GM12873 (cell line): ENCODE data around the gene CORO1C.

Source experiments
- CTCF ChIP-seq: IDR thresholded peaks from 2 replicates; pipeline ENCODE4 v1.5.1; 2012; ENCODE audit warnings: low read depth, mild to moderate bottlenecking, moderate library complexity, low read length, control low read depth; ENCODE audit not compliant: insufficient read depth; ENCODE audit errors: missing control alignments

Gene CORO1C

GRCh38 chr12:108602976-108603704, 128.2 kb downstream of the CORO1C start:
- TF ChIP-seq CTCF, result no peak

DNA sequence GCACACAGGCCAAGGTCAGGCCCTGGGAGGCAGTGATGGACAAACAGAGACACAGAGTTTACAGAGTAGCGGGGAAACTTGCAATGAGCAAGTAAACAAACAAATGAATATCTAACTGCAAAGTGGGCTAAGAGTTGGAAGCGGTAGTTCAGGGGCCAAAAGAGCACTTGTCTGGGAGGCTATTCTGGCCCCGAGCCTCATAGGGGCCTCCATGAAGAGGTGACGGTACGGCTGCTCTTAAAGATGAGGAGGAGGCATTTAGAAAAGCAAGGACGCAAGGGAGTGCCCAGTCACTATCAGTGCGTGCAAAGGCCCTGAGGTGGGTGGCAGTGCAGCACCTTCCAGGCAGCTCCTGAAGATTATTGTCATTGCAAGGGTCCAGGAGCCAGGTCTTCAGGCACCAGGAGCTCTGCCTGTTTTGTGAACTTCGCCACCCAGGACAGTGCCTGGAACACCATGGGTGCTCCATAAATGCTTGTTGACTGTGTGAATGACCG, 129.1 kb downstream of the CORO1C start:
- TF ChIP-seq CTCF, result no peak

DNA sequence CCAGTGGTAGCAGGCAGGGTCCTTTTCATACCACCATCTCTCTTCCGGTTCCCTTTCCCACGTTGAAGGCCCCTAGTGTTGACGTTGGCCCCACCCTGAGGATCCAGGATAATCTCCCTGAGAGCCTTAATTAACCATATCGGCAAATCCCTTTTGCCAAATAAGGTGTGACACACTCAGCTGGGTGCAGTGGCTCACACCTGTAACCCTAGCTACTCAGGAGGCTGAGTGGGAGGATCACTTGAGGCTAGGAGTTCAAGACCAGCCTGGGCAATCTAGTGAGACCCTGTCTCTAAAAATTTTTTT, 130.7 kb downstream of the CORO1C start:
- no peak for TF ChIP-seq CTCF

DNA sequence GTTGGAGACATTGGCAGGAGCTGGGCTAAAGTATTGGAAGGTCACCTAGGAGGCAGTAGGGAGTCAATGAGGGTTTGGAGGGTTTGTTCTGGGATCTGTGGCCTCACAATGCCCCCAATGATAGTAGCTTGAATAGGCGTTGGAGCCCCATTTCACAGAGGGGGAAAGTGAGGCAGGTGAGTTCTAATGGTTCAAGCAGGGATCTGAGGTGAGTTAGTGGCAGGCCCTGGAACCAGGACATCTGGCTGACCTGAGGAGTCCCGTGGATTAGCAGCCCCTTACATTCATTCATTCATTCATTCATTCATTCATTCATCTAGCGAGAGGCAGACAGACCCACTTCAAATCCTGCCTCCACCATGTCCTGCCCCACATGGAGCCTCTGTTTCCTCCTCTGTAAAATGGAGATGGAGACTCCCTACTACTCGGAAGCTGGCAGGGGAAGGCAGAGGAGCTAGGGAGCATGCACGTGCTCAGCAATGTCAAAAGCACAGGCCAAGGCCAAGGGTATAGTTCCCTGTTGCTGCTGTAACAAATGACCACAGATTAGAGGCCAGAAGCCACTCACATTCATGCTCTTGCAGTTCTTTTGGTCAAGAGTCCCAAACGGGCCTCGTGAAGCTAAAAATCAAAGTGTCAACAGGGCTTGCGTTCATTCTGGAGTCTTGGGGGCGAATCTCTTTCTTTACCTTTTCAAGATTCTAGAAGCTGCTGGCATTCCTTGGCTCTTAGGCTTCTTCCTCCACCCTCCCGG, 131.2 kb downstream of the CORO1C start:
- no peak for TF ChIP-seq CTCF

DNA sequence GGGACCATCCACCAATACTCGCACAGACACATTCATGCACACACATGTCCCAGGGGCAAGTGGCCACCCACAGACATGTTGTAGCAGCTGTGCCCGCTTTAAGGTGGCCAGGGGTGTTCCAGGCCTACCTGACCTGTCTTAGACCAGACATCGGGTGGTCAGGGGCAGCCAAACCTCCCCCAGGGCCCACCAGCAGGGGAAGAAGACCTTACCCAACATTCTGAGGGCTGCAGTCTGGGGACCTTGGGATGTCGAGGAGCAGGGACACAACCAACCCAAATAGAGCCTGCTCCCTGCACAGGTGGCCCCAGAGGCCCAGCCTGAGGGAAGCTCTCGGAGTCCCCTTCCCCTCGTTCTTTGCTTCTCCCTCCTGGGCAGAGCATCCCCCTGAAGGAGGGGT, 131.8 kb downstream of the CORO1C start:
- TF ChIP-seq CTCF, result no peak

DNA sequence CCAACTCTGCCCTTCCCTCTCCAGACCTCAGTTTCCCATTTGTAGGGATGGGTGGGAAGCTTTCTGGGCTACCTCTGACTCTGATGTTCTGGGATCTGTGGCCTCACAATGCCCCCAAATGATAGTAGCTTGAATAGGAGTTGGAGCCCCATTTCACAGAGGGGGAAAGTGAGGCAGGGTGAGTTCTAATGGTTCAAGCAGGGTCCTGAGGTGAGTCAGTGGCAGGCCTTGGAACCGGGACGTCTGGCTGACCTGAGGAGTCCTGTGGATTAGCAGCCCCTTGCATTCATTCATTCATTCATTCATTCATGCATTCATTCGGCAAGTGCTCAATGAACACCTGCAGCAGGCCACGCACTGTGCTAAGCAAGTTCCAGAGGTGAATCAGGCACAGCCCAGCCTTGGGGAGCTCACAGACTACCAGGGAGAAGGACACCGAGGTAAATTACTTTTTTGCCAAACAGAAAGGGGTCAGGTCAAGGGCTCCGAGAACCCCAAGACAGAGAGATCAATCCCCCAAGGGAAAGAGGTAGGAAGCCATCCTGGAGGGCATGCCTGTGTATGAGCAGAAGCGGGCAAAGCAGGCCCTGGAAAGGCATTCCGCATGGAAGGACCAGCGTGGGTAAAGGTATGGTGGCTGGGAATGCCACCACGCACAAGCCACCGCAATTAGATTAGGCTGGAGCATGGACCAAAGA, 132.6 kb downstream of the CORO1C start:
- TF ChIP-seq CTCF, result no peak
